Endodermal cell (in vitro differentiated cells): ENCODE measurements around the gene USP51. TPM values are rescaled to one million over a fixed set of nuclear protein-coding genes. Genes with fewer than 3 reads are reported as not detected.
A peak's percentile ranks its signal among the peaks of the same experiment; 100 is the strongest.
"Not testable (repeated sequence)": the region's sequence is repeated elsewhere in the genome, so short reads cannot be mapped to it uniquely, and the experiment has no call there.

ENCODE experiments used
- DNase-seq: peaks from one replicate; pipeline ENCODE4 v3.0.0-alpha.2; 2017
- H3K27ac ChIP-seq: 2 replicates; pipeline ENCODE4 v1.5.1; 2013; ENCODE audit warnings: mild to moderate bottlenecking, low read depth, low read length, moderate library complexity
- H3K27me3 ChIP-seq: 2 replicates; pipeline ENCODE4 v1.6.1; 2013; ENCODE audit warnings: mild to moderate bottlenecking, low read length, moderate library complexity; ENCODE audit not compliant: insufficient read depth, control insufficient read depth, poor library complexity, severe bottlenecking
- H3K36me3 ChIP-seq: 2 replicates; pipeline ENCODE4 v1.7.0; 2013; ENCODE audit warnings: mild to moderate bottlenecking, low read length, moderate library complexity; ENCODE audit not compliant: control insufficient read depth, insufficient read depth
- H3K4me1 ChIP-seq: one replicate; pipeline ENCODE4 v1.7.0; 2013; ENCODE audit warnings: low read length; ENCODE audit not compliant: control insufficient read depth, insufficient read depth
- H3K4me3 ChIP-seq: 2 replicates; pipeline ENCODE4 v1.5.1; 2013; ENCODE audit warnings: mild to moderate bottlenecking, low read length, moderate library complexity
- H3K9ac ChIP-seq: 2 replicates; pipeline ENCODE4 v1.6.1; 2013; ENCODE audit warnings: mild to moderate bottlenecking, low read length, moderate library complexity; ENCODE audit not compliant: poor library complexity, severe bottlenecking; ENCODE audit errors: extremely low read depth
- H3K9me3 ChIP-seq: 2 replicates; pipeline ENCODE4 v1.6.1; 2013; ENCODE audit warnings: mild to moderate bottlenecking, low read length, moderate library complexity; ENCODE audit not compliant: control insufficient read depth
- H3K27ac Mint-ChIP-seq: 2 replicates; pipeline ENCODE4 v1.8.0; 2020; ENCODE audit warnings: mixed read lengths
- H3K27me3 Mint-ChIP-seq: 2 replicates; pipeline ENCODE4 v1.8.0; 2021; ENCODE audit warnings: mild to moderate bottlenecking, mixed read lengths; ENCODE audit not compliant: insufficient read depth
- H3K36me3 Mint-ChIP-seq: 2 replicates; pipeline ENCODE4 v1.8.0; 2020; ENCODE audit warnings: low read depth, mixed read lengths
- H3K4me1 Mint-ChIP-seq: 2 replicates; pipeline ENCODE4 v1.8.0; 2020; ENCODE audit warnings: mixed read lengths
- H3K4me3 Mint-ChIP-seq: 2 replicates; pipeline ENCODE4 v1.8.0; 2020; ENCODE audit warnings: mild to moderate bottlenecking, moderate library complexity, mixed read lengths
- H3K9me3 Mint-ChIP-seq: 2 replicates; pipeline ENCODE4 v1.8.0; 2020; ENCODE audit warnings: mild to moderate bottlenecking, mixed read lengths
- WGBS, 2 experiments: methylation state at CpG; one replicate each; pipeline versions ENCODE4 v1.1.5 to v1.1.7; 2013; ENCODE audit warnings: missing lambda C conversion rate in 2 of 2, mixed read lengths in 1 of 2; ENCODE audit not compliant: insufficient coverage in 1 of 2, insufficient read length in 1 of 2; 5-methylcytosine and 5-hydroxymethylcytosine counted together
- total RNA-seq, 2 donors: library from RNA; stranded (reverse); fragmentation: NEBNext Ultra II Directional in 1 of 2; extraction: Animal tissue kit (Norgen Biotek cat#: 25700) in 1 of 2; gene quantifications; 2 replicates in 1 of 2; 3 replicates in 1 of 2; pipeline ENCODE4 v1.2.1, GENCODE V29; 2021
- TF ChIP-seq, protein P1 (sequence below): fragments of 200-600 bp; sonication (generic); conservative IDR thresholded peaks from 2 replicates; pipeline ENCODE4 v1.5.0; 2021; ENCODE audit warnings: antibody characterized with exemption, mild to moderate bottlenecking

Gene USP51
- total RNA-seq, 2 donors from 2014 or later = 15.6 to 18.0 TPM

- H3K4me1 ChIP-seq = no peaks in the 10 kb centered on the region
- Mint-ChIP-seq H3K36me3 (peaks cover 17% of the 10 kb centered on the region), H3K4me1 (no peaks in the 10 kb centered on the region), H3K9me3 (peaks cover 70% of the 10 kb centered on the region), H3K27ac (no peak overlapping the region), H3K4me3 (no peak overlapping the region), H3K27me3 (no peaks in the 10 kb centered on the region)
- H3K4me3 ChIP-seq = no peak overlapping the region
- TF ChIP-seq, protein P1, sequence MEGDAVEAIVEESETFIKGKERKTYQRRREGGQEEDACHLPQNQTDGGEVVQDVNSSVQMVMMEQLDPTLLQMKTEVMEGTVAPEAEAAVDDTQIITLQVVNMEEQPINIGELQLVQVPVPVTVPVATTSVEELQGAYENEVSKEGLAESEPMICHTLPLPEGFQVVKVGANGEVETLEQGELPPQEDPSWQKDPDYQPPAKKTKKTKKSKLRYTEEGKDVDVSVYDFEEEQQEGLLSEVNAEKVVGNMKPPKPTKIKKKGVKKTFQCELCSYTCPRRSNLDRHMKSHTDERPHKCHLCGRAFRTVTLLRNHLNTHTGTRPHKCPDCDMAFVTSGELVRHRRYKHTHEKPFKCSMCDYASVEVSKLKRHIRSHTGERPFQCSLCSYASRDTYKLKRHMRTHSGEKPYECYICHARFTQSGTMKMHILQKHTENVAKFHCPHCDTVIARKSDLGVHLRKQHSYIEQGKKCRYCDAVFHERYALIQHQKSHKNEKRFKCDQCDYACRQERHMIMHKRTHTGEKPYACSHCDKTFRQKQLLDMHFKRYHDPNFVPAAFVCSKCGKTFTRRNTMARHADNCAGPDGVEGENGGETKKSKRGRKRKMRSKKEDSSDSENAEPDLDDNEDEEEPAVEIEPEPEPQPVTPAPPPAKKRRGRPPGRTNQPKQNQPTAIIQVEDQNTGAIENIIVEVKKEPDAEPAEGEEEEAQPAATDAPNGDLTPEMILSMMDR = no peak
- 95 to 100% methylated on average over 1 to 3 of the region's 3 CpGs for WGBS, 2 experiments
- no peak overlapping the region for H3K27ac ChIP-seq
- peak; percentile 8 for DNase-seq
- no peaks in the 10 kb centered on the region for H3K27me3 ChIP-seq
- H3K36me3 ChIP-seq = peaks cover 10% of the 10 kb centered on the region
- no peak overlapping the region for H3K9ac ChIP-seq
- H3K9me3 ChIP-seq = no peaks in the 10 kb centered on the region
These were observed 2.9 kb downstream of the USP51 start for GRCh38 chrX:55486736-55487135.

GRCh38 chrX:55484948-55485347 lies 4.7 kb downstream of the USP51 start:
- Histone ChIP-seq H3K4me1 (no peaks in the 10 kb centered on the region), H3K27me3 (no peaks in the 10 kb centered on the region), H3K9ac (no peak overlapping the region), H3K9me3 (no peaks in the 10 kb centered on the region), H3K27ac (no peak overlapping the region), H3K36me3 (peaks cover 10% of the 10 kb centered on the region), H3K4me3 (no peak overlapping the region)
- Mint-ChIP-seq H3K27ac (no peak overlapping the region), H3K36me3 (peaks cover 17% of the 10 kb centered on the region), H3K4me3 (no peak overlapping the region), H3K4me1 (no peaks in the 10 kb centered on the region), H3K9me3 (peaks cover 65% of the 10 kb centered on the region), H3K27me3 (no peaks in the 10 kb centered on the region)
- DNase-seq = no peak
- TF ChIP-seq, protein P1 = no peak

- Mint-ChIP-seq H3K9me3 (peaks cover 36% of the 10 kb centered on the region), H3K4me1 (no peaks in the 10 kb centered on the region), H3K4me3 (no peak overlapping the region), H3K27ac (no peak overlapping the region), H3K36me3 (no peaks in the 10 kb centered on the region), H3K27me3 (no peaks in the 10 kb centered on the region)
- WGBS, 2 experiments = 86% methylated on average over 3 of the region's 3 CpGs; no CpG with 5 or more reads in 1 of the 2 experiments
- no peak for DNase-seq
- TF ChIP-seq, protein P1 = no peak
- no peaks in the 10 kb centered on the region for H3K36me3 ChIP-seq
- H3K9me3 ChIP-seq = no peaks in the 10 kb centered on the region
- H3K27ac ChIP-seq = no peak overlapping the region
- H3K27me3 ChIP-seq = no peaks in the 10 kb centered on the region
- H3K4me3 ChIP-seq = no peak overlapping the region
- H3K9ac ChIP-seq = no peak overlapping the region
- H3K4me1 ChIP-seq = no peaks in the 10 kb centered on the region
These were observed 9.1 kb downstream of the USP51 start for GRCh38 chrX:55480390-55481062.

DNA sequence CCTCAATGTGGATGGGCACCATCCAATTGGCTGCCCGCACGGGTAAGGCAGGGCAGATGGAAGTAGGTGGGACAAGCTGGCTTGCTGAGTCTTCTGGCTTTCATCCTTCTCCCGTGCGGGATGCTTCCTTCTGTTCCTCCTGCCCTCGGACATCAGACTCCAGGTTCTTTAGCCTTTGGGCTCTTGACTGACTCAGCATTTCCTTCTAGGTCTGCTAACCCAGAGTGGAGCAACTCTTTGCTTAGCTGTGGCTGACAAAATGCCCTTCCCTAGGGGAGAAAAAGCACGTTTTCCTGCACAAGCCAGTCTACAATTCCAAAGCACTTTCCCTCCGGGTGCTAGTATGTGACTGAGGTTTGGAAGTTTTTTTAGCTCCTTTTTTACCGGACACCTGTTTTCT lies 9.7 kb downstream of the USP51 start:
- H3K9ac ChIP-seq, H3K4me3 Mint-ChIP-seq, H3K4me1 Mint-ChIP-seq, H3K27ac ChIP-seq, DNase-seq, H3K27me3 Mint-ChIP-seq, H3K4me1 ChIP-seq, H3K36me3 Mint-ChIP-seq, H3K36me3 ChIP-seq, H3K9me3 ChIP-seq, H3K4me3 ChIP-seq, H3K27ac Mint-ChIP-seq, H3K27me3 ChIP-seq: not testable (repeated sequence)
- 88% methylated on average over 6 of the region's 8 CpGs; no CpG with 5 or more reads in 1 of the 2 experiments for WGBS, 2 experiments
- peaks cover 33% of the 10 kb centered on the region for H3K9me3 Mint-ChIP-seq

GRCh38 chrX:55465791-55466190 lies 23.9 kb downstream of the USP51 start:
- not testable (repeated sequence) for H3K9me3 Mint-ChIP-seq, H3K27ac Mint-ChIP-seq, H3K4me3 Mint-ChIP-seq, H3K36me3 Mint-ChIP-seq, H3K27me3 Mint-ChIP-seq, H3K4me3 ChIP-seq, H3K9me3 ChIP-seq, H3K4me1 Mint-ChIP-seq, H3K27ac ChIP-seq, DNase-seq, H3K9ac ChIP-seq, H3K27me3 ChIP-seq, H3K36me3 ChIP-seq, H3K4me1 ChIP-seq
- WGBS, 2 experiments = no CpG with 5 or more reads among the region's 5 CpGs
